HEK293 (cell line): Measurements from ENCODE around the gene PRAC2.
A peak's percentile ranks its signal among the peaks of the same experiment; 100 is the strongest.

Source experiments
- CTCF ChIA-PET: fragments of 350-600 bp; formaldehyde crosslinking; extraction: SDS; loops from one replicate; lab custom pipeline; 2021; ENCODE audit warnings: antibody characterized with exemption; lab: Yijun Ruan, JAX
- POLR2A ChIA-PET: fragments of 300-600 bp; formaldehyde crosslinking; extraction: SDS; loops from one replicate; lab custom pipeline; 2020; ENCODE audit warnings: antibody characterized with exemption, inconsistent platforms; lab: Yijun Ruan, JAX
- H3K27ac ChIP-seq: fragments of 200-500 bp; sonication (Bioruptor generic); 2 replicates; pipeline ENCODE4 v1.5.1; 2014; ENCODE audit warnings: low read depth, low read length, control low read depth, inconsistent platforms; ENCODE audit errors: extremely low read depth
- H3K36me3 ChIP-seq, 2 experiments: fragments of 200-500 bp in 1 of 2; sonication (Bioruptor generic) in 1 of 2; 1 replicate in 1 of 2; 2 replicates in 1 of 2; pipeline ENCODE4 v1.5.1; 2014 to 2017; ENCODE audit warnings: inconsistent platforms in 2 of 2, low read length in 2 of 2; ENCODE audit not compliant: control insufficient read depth in 2 of 2, insufficient read depth in 1 of 2
- H3K4me1 ChIP-seq: fragments of 200-500 bp; sonication (Bioruptor generic); 2 replicates; pipeline ENCODE4 v1.5.1; 2014; ENCODE audit warnings: mild to moderate bottlenecking, low read length, inconsistent platforms; ENCODE audit not compliant: control insufficient read depth, insufficient read depth
- H3K4me3 ChIP-seq: 2 replicates; pipeline ENCODE4 v1.5.1; 2011; ENCODE audit warnings: low read depth, mild to moderate bottlenecking, control low read depth, low read length, moderate library complexity
- H3K9me3 ChIP-seq: fragments of 200-500 bp; sonication (Bioruptor generic); 2 replicates; pipeline ENCODE4 v1.5.1; 2014; ENCODE audit warnings: low read depth, low read length, inconsistent platforms; ENCODE audit not compliant: control insufficient read depth, insufficient read depth
- GLI2 ChIP-seq: fragments of 450-650 bp; formaldehyde crosslinking; IDR thresholded peaks from 2 replicates; pipeline ENCODE4; 2017; ENCODE audit warnings: missing biosample characterization, missing genetic modification characterization, low read depth, borderline replicate concordance
- IKZF3 ChIP-seq: fragments of 450-650 bp; IDR thresholded peaks from 2 replicates; pipeline ENCODE4 v1.5.0; 2018; ENCODE audit warnings: missing biosample characterization, mild to moderate bottlenecking, missing genetic modification characterization, moderate library complexity
- PRDM10 ChIP-seq: fragments of 450-650 bp; formaldehyde crosslinking; IDR thresholded peaks from 2 replicates; pipeline ENCODE4 v1.5.1; 2016; ENCODE audit warnings: missing biosample characterization, missing genetic modification characterization
- SCRT2 ChIP-seq: fragments of 450-650 bp; formaldehyde crosslinking; IDR thresholded peaks from 2 replicates; pipeline ENCODE4 v1.5.1; 2016; ENCODE audit warnings: missing biosample characterization, missing genetic modification characterization
- YY1 ChIP-seq: fragments of 450-650 bp; formaldehyde crosslinking; IDR thresholded peaks from 2 replicates; pipeline ENCODE4 v1.5.1; 2018; ENCODE audit warnings: missing biosample characterization, missing genetic modification characterization
- ZBTB26 ChIP-seq: fragments of 450-650 bp; formaldehyde crosslinking; optimal IDR thresholded peaks from 2 replicates; pipeline ENCODE3; 2016; ENCODE audit warnings: missing biosample characterization, mild to moderate bottlenecking, missing genetic modification characterization
- ZBTB49 ChIP-seq: fragments of 450-650 bp; formaldehyde crosslinking; IDR thresholded peaks from 2 replicates; pipeline ENCODE4 v1.5.1; 2016; ENCODE audit warnings: missing biosample characterization, missing genetic modification characterization, low read depth
- ZIC2 ChIP-seq: fragments of 450-650 bp; formaldehyde crosslinking; IDR thresholded peaks from 2 replicates; pipeline ENCODE4 v1.5.1; 2016; ENCODE audit warnings: missing biosample characterization, missing genetic modification characterization
- ZNF114 ChIP-seq: fragments of 450-650 bp; formaldehyde crosslinking; IDR thresholded peaks from 2 replicates; pipeline ENCODE4 v1.5.0; 2017; ENCODE audit warnings: missing biosample characterization, missing genetic modification characterization
- ZNF132 ChIP-seq: fragments of 450-650 bp; formaldehyde crosslinking; IDR thresholded peaks from 2 replicates; pipeline ENCODE4 v1.5.1; 2017; ENCODE audit warnings: missing biosample characterization, missing genetic modification characterization, borderline replicate concordance
- ZNF311 ChIP-seq: fragments of 450-650 bp; formaldehyde crosslinking; IDR thresholded peaks from 2 replicates; pipeline ENCODE4 v1.5.1; 2017; ENCODE audit warnings: missing biosample characterization, missing genetic modification characterization, borderline replicate concordance
- ZNF341 ChIP-seq: fragments of 450-650 bp; formaldehyde crosslinking; IDR thresholded peaks from 2 replicates; pipeline ENCODE4; 2016; ENCODE audit warnings: low read depth, missing biosample characterization, missing genetic modification characterization
- ZNF394 ChIP-seq: fragments of 450-650 bp; formaldehyde crosslinking; IDR thresholded peaks from 2 replicates; pipeline ENCODE4 v1.5.1; 2016; ENCODE audit warnings: missing biosample characterization, missing genetic modification characterization, mild to moderate bottlenecking, moderate library complexity, borderline replicate concordance
- ZNF513 ChIP-seq: fragments of 450-650 bp; IDR thresholded peaks from 2 replicates; pipeline ENCODE4 v1.5.1; 2018; ENCODE audit warnings: missing biosample characterization, missing genetic modification characterization
- ZNF555 ChIP-seq: fragments of 450-650 bp; formaldehyde crosslinking; conservative IDR thresholded peaks from 2 replicates; pipeline ENCODE4 v1.5.1; 2017; ENCODE audit warnings: missing biosample characterization, mild to moderate bottlenecking, missing genetic modification characterization, inconsistent platforms
- ZNF560 ChIP-seq: fragments of 450-650 bp; formaldehyde crosslinking; IDR thresholded peaks from 2 replicates; pipeline ENCODE4 v1.5.1; 2017; ENCODE audit warnings: missing biosample characterization, missing genetic modification characterization, borderline replicate concordance
- ZNF571 ChIP-seq: fragments of 450-650 bp; formaldehyde crosslinking; IDR thresholded peaks from 2 replicates; pipeline ENCODE4 v1.5.0; 2017; ENCODE audit warnings: missing biosample characterization, missing genetic modification characterization
- ZNF776 ChIP-seq: fragments of 450-650 bp; formaldehyde crosslinking; IDR thresholded peaks from 2 replicates; pipeline ENCODE4 v1.5.0; 2017; ENCODE audit warnings: missing biosample characterization, missing genetic modification characterization, borderline replicate concordance
- ZNF785 ChIP-seq: fragments of 450-650 bp; formaldehyde crosslinking; IDR thresholded peaks from 2 replicates; pipeline ENCODE4 v1.5.1; 2016; ENCODE audit warnings: missing biosample characterization, missing genetic modification characterization
- ZSCAN23 ChIP-seq: fragments of 450-650 bp; formaldehyde crosslinking; IDR thresholded peaks from 2 replicates; pipeline ENCODE4 v1.5.1; 2016; ENCODE audit warnings: missing biosample characterization, missing genetic modification characterization
- ZSCAN4 ChIP-seq: fragments of 450-650 bp; formaldehyde crosslinking; IDR thresholded peaks from 2 replicates; pipeline ENCODE4 v1.5.1; 2017; ENCODE audit warnings: missing biosample characterization, missing genetic modification characterization
- ZXDB ChIP-seq: fragments of 450-650 bp; formaldehyde crosslinking; IDR thresholded peaks from 2 replicates; pipeline ENCODE4 v1.5.1; 2016; ENCODE audit warnings: missing biosample characterization, missing genetic modification characterization

Gene PRAC2

GRCh38 chr17:48751172-48751571 is 28.2 kb downstream of the PRAC2 start (continued):
- no peak for TF ChIP-seq ZNF513 (tag by site-specific recombination)
- TF ChIP-seq ZNF341 (tag by site-specific recombination), result peak; percentile 65
- no peak for TF ChIP-seq ZIC2
- TF ChIP-seq ZNF785 (tag by site-specific recombination), result no peak
- no peak for TF ChIP-seq ZSCAN23 (tag by site-specific recombination)
- no peak for TF ChIP-seq GLI2 (tag by site-specific recombination)
- TF ChIP-seq, all 188 proteins: peak for 3

- POLR2A ChIA-PET, result no interaction called here
Observed at GRCh38 chr17:48751733-48752398, 28.9 kb downstream of the PRAC2 start.

GRCh38 chr17:48752399-48753288 is 29.7 kb downstream of the PRAC2 start:
- no peak overlapping the region for H3K27ac ChIP-seq
- ChIA-PET CTCF (interaction anchor here (0.7 kb wide), 1 partner anchor 127 kb away, joined by 3 read pairs; no protein-coding TSS in a partner anchor), POLR2A (no interaction called here)
- H3K4me3 ChIP-seq, result no peak overlapping the region
- no peaks in the 10 kb centered on the region for H3K4me1 ChIP-seq
- no peaks in the 10 kb centered on the region for H3K9me3 ChIP-seq
- H3K36me3 ChIP-seq, result no peaks in the 10 kb centered on the region
- TF ChIP-seq ZXDB (no peak), SCRT2 (tag by site-specific recombination) (no peak), YY1 (tag by site-specific recombination) (no peak), ZNF311 (tag by site-specific recombination) (no peak), ZNF555 (tag by site-specific recombination) (no peak), IKZF3 (tag by site-specific recombination) (no peak), ZNF394 (tag by site-specific recombination) (no peak), ZNF132 (tag by site-specific recombination) (no peak), ZNF571 (tag by site-specific recombination) (no peak), ZSCAN4 (tag by site-specific recombination) (no peak), PRDM10 (tag by site-specific recombination) (no peak), ZBTB49 (tag by site-specific recombination) (no peak), ZNF776 (tag by site-specific recombination) (no peak), ZBTB26 (tag by site-specific recombination) (no peak)

More at GRCh38 chr17:48751733-48752398, 28.9 kb downstream of the PRAC2 start:
- H3K4me3 ChIP-seq, result no peak overlapping the region
- no peaks in the 10 kb centered on the region for H3K36me3 ChIP-seq
- H3K9me3 ChIP-seq, result no peaks in the 10 kb centered on the region
- H3K4me1 ChIP-seq, result no peaks in the 10 kb centered on the region
- CTCF ChIA-PET, result interaction anchor here (0.7 to 1.3 kb wide), 4 partner anchors 25 to 74 kb away, joined by 3 to 5 read pairs (median 4); no protein-coding TSS in a partner anchor
- H3K27ac ChIP-seq, result no peak overlapping the region
- TF ChIP-seq ZNF114 (no peak), ZNF560 (no peak)
